GM03348 (cell line): ENCODE measurements around the gene TSBP1.
"Not testable (repeated sequence)": the region's sequence is repeated elsewhere in the genome, so short reads cannot be mapped to it uniquely, and the experiment has no call there.

Experiments
- DNase-seq: peaks from one replicate; pipeline ENCODE4 v3.0.0; 2012; ENCODE audit warnings: low spot score

TSBP1 gene

GRCh38 chr6:32375739-32376529, 4.2 kb upstream of the TSBP1 start:
- no peak for DNase-seq

- DNase-seq: no peak
These were observed 474 bp downstream of the TSBP1 start for GRCh38 chr6:32371229-32371628.

GRCh38 chr6:32370505-32370904, 1.2 kb downstream of the TSBP1 start:
- DNase-seq: no peak

- DNase-seq: peak; percentile 59
These were observed 2.0 kb downstream of the TSBP1 start for GRCh38 chr6:32369660-32370059.

GRCh38 chr6:32367644-32368043, 4.1 kb downstream of the TSBP1 start:
- DNase-seq: no peak

- DNase-seq: not testable (repeated sequence)
These were observed 12.5 kb downstream of the TSBP1 start for GRCh38 chr6:32359225-32359624.

- DNase-seq: not testable (repeated sequence)
These were observed 13.2 kb downstream of the TSBP1 start for GRCh38 chr6:32358548-32358947.

GRCh38 chr6:32355018-32355417, 16.7 kb downstream of the TSBP1 start:
- DNase-seq: no peak

GRCh38 chr6:32353348-32353747, 18.4 kb downstream of the TSBP1 start:
- no peak for DNase-seq

GRCh38 chr6:32340242-32340641, 31.5 kb downstream of the TSBP1 start:
- DNase-seq: no peak

- no peak for DNase-seq
These were observed 34.4 kb downstream of the TSBP1 start for GRCh38 chr6:32337186-32337805.

- no peak for DNase-seq
These were observed 39.3 kb downstream of the TSBP1 start for GRCh38 chr6:32332433-32332832.

GRCh38 chr6:32329141-32329540, 42.6 kb downstream of the TSBP1 start:
- no peak for DNase-seq

- DNase-seq: no peak
These were observed 44.6 kb downstream of the TSBP1 start for GRCh38 chr6:32327103-32327502.

- DNase-seq: no peak
These were observed 53.2 kb downstream of the TSBP1 start for GRCh38 chr6:32318501-32318900.

- no peak for DNase-seq
These were observed 54.2 kb downstream of the TSBP1 start for GRCh38 chr6:32317541-32317940.

GRCh38 chr6:32313964-32314363, 57.7 kb downstream of the TSBP1 start:
- DNase-seq: no peak

- DNase-seq: no peak
These were observed 72.9 kb downstream of the TSBP1 start for GRCh38 chr6:32298632-32299336.

- not testable (repeated sequence) for DNase-seq
These were observed 76.7 kb downstream of the TSBP1 start for GRCh38 chr6:32294980-32295379.

- no peak for DNase-seq
These were observed 77.1 kb downstream of the TSBP1 start for GRCh38 chr6:32294566-32294965.

- DNase-seq: no peak
These were observed 78.0 kb downstream of the TSBP1 start for GRCh38 chr6:32293695-32294094.

- DNase-seq: no peak
These were observed 80.2 kb downstream of the TSBP1 start for GRCh38 chr6:32291543-32291942.

- DNase-seq: no peak
These were observed 80.7 kb downstream of the TSBP1 start for GRCh38 chr6:32290886-32291450.
